ACC112 (cell line): ENCODE measurements around the gene THBS2.
A peak's percentile ranks its signal among the peaks of the same experiment; 100 is the strongest.

Experiments used
- H2AFZ ChIP-seq: fragments of 200-600 bp; sonication (generic); one replicate; pipeline ENCODE4 v1.6.0; 2017; ENCODE audit warnings: antibody characterized with exemption, low read length; ENCODE audit not compliant: unreplicated experiment
- H3K27ac ChIP-seq: fragments of 200-600 bp; sonication (generic); 2 replicates; pipeline ENCODE4 v1.5.1; 2014; ENCODE audit warnings: low read depth, mild to moderate bottlenecking, antibody characterized with exemption, low read length, moderate library complexity
- H3K27me3 ChIP-seq: fragments of 200-600 bp; sonication (generic); 2 replicates; pipeline ENCODE4 v1.6.1; 2014; ENCODE audit warnings: mild to moderate bottlenecking, antibody characterized with exemption, low read length, moderate library complexity, mixed read lengths; ENCODE audit not compliant: insufficient read depth
- H3K36me3 ChIP-seq: fragments of 200-600 bp; sonication (generic); 2 replicates; pipeline ENCODE4 v1.6.1; 2016; ENCODE audit warnings: mild to moderate bottlenecking, antibody characterized with exemption, low read length, moderate library complexity, mixed read lengths; ENCODE audit not compliant: insufficient read depth
- H3K4me1 ChIP-seq: fragments of 200-600 bp; sonication (generic); one replicate; pipeline ENCODE4 v1.6.1; 2016; ENCODE audit warnings: low read length, mixed read lengths; ENCODE audit not compliant: insufficient read depth, unreplicated experiment, control insufficient read depth
- H3K4me3 ChIP-seq: fragments of 200-600 bp; sonication (generic); 2 replicates; pipeline ENCODE4 v1.5.1; 2014; ENCODE audit warnings: mild to moderate bottlenecking, low read depth, low read length
- H3K79me2 ChIP-seq: fragments of 200-600 bp; sonication (generic); one replicate; pipeline ENCODE4 v1.6.0; 2016; ENCODE audit warnings: low read length; ENCODE audit not compliant: control insufficient read depth, unreplicated experiment, insufficient read depth

The THBS2 gene

DNA sequence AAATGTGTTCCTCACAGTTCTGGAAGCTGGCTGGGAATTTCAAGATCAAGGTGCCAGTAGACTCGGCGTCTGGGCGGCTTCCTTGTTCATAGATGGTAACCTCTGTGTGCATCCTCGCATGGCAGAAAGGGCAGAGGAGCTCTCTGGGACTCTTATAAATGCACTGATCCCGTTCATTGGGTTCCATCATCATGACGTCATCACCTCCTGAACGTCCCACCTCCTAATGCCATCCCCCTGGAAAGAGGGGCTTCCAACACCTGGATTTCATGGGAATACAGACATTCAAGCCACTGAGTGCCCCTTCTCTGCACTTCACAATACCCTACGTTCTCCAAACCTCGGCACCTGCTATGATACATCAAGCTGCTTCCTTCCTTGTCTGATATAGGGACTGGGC is 37.5 kb upstream of the THBS2 start:
- Histone ChIP-seq H3K36me3 (no peaks in the 10 kb centered on the region), H2AFZ (no peak overlapping the region), H3K4me1 (peaks cover 41% of the 10 kb centered on the region), H3K27ac (peak overlapping the region; percentile 82), H3K4me3 (no peak overlapping the region), H3K79me2 (no peaks in the 10 kb centered on the region), H3K27me3 (no peaks in the 10 kb centered on the region)

DNA sequence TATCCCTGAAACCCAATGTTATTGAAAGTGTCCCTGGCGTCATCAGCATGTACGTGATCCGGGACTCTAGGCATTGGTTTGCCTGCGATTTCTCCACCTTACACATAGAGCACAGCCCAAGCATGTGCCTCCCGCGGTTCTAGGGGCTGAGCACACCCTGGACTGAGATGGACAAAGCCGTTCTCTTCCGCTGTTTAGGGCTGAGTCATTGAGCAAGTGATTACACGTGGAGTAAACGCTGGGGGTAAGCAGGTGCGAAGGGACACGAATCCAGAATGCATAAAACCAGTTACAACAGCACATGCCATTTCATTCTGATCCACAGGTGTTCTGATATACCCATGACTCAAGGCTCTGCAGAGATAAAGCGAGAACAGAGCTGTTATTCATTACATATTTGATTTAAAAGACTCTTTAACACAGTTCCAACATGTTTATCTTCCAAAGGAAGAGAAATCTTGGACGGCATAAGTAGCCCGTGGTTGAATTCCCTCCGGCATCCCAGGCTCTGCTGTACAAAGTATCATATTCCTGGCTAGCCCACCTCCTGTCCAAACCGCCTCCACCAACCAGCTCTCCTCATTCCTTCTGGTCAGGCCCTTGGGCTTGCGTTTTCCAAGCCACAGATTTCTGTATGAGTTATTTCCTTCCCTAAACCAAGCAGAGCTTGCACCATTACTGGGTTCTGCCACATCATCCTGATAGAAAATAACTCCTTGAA is 36.1 kb upstream of the THBS2 start:
- Histone ChIP-seq H3K27me3 (no peaks in the 10 kb centered on the region), H3K36me3 (no peaks in the 10 kb centered on the region), H3K27ac (no peak overlapping the region), H3K79me2 (no peaks in the 10 kb centered on the region), H3K4me3 (no peak overlapping the region), H3K4me1 (peaks cover 41% of the 10 kb centered on the region), H2AFZ (no peak overlapping the region)

- Histone ChIP-seq H3K27ac (peak overlapping the region; percentile 38), H3K27me3 (no peaks in the 10 kb centered on the region), H3K79me2 (no peaks in the 10 kb centered on the region), H2AFZ (peak overlapping the region; percentile 95), H3K4me3 (no peak overlapping the region), H3K4me1 (peaks cover 41% of the 10 kb centered on the region), H3K36me3 (no peaks in the 10 kb centered on the region)
Observed at GRCh38 chr6:169289257-169289618, 35.6 kb upstream of the THBS2 start.

GRCh38 chr6:169288591-169288990 is 34.9 kb upstream of the THBS2 start:
- Histone ChIP-seq H3K79me2 (no peaks in the 10 kb centered on the region), H3K27ac (peak overlapping the region; percentile 38), H3K4me1 (peaks cover 40% of the 10 kb centered on the region), H3K4me3 (no peak overlapping the region), H3K27me3 (no peaks in the 10 kb centered on the region), H2AFZ (peak overlapping the region; percentile 95), H3K36me3 (no peaks in the 10 kb centered on the region)

DNA sequence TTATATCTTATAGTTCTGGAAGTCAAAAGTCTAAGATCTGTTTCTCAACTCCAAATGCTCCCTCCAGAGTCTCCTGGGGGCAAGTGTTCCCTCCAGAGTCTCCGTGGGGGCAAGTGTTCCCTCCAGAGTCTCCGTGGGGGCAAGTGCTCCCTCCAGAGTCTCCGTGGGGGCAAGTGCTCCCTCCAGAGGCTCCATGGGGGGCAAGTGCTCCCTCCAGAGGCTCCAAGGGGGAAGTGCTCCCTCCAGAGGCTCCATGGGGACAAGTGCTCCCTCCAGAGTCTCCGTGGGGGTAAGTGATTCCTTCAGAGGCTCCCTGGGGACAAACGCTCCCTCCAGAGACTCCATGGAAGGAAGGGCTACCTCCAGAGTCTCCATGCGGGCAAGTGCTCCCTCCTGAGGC is 34.0 kb upstream of the THBS2 start:
- Histone ChIP-seq H2AFZ (no peak overlapping the region), H3K4me3 (no peak overlapping the region), H3K36me3 (no peaks in the 10 kb centered on the region), H3K27me3 (no peaks in the 10 kb centered on the region), H3K79me2 (no peaks in the 10 kb centered on the region), H3K27ac (no peak overlapping the region), H3K4me1 (peaks cover 32% of the 10 kb centered on the region)

GRCh38 chr6:169286961-169287360 is 33.3 kb upstream of the THBS2 start:
- H3K27me3 ChIP-seq: no peaks in the 10 kb centered on the region

GRCh38 chr6:169285165-169285564 is 31.5 kb upstream of the THBS2 start:
- H3K4me1 ChIP-seq: peaks cover 16% of the 10 kb centered on the region
- H3K36me3 ChIP-seq: no peaks in the 10 kb centered on the region
- no peaks in the 10 kb centered on the region for H3K27me3 ChIP-seq
- no peak overlapping the region for H3K4me3 ChIP-seq
- no peaks in the 10 kb centered on the region for H3K79me2 ChIP-seq
- no peak overlapping the region for H3K27ac ChIP-seq
- no peak overlapping the region for H2AFZ ChIP-seq

More at GRCh38 chr6:169286961-169287360, 33.3 kb upstream of the THBS2 start:
- Histone ChIP-seq H3K36me3 (no peaks in the 10 kb centered on the region), H3K79me2 (no peaks in the 10 kb centered on the region), H3K4me1 (peaks cover 25% of the 10 kb centered on the region), H3K27ac (no peak overlapping the region), H2AFZ (no peak overlapping the region), H3K4me3 (no peak overlapping the region)

DNA sequence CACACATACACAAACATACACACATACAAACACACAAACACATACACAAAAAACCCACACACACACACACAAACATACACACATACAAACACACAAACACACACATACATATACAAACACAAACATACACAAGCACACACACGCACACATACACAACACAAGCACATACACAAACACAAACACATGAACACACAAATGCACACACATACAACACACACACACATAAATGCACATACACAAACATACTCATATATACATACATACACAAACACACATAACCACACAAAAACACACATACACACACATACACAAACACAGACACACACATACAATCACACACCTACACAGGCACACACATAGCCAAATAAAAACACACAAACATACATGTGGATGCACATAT is 30.3 kb upstream of the THBS2 start:
- H2AFZ ChIP-seq: no peak overlapping the region
- no peak overlapping the region for H3K4me3 ChIP-seq
- H3K4me1 ChIP-seq: peaks cover 9% of the 10 kb centered on the region
- H3K27ac ChIP-seq: no peak overlapping the region
- no peaks in the 10 kb centered on the region for H3K79me2 ChIP-seq
- no peaks in the 10 kb centered on the region for H3K36me3 ChIP-seq
- H3K27me3 ChIP-seq: no peaks in the 10 kb centered on the region

DNA sequence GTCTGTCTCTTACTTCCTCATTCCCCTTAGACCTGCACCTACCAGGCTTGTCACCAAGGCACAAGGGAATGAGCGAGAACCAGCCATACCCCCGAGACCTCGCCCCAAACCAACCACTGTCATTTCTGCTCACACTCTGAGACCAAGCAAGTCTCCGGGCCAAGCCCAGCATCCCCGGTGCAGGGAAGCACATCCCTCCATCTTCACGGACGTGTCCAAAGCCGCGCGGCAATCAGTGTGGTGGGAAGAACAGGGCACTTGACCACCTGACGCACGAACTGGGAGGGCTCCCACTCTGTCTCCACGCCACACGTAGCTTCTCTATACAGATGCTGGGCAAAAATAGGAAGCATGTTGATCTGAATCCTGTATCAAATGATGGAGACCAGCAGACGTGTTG is 28.4 kb upstream of the THBS2 start:
- Histone ChIP-seq H3K4me1 (no peaks in the 10 kb centered on the region), H3K27me3 (no peaks in the 10 kb centered on the region), H3K27ac (no peak overlapping the region), H3K36me3 (no peaks in the 10 kb centered on the region), H3K79me2 (no peaks in the 10 kb centered on the region), H3K4me3 (no peak overlapping the region), H2AFZ (no peak overlapping the region)

- H3K4me1 ChIP-seq: no peaks in the 10 kb centered on the region
- H3K4me3 ChIP-seq: no peak overlapping the region
- H3K36me3 ChIP-seq: no peaks in the 10 kb centered on the region
- no peaks in the 10 kb centered on the region for H3K79me2 ChIP-seq
- no peaks in the 10 kb centered on the region for H3K27me3 ChIP-seq
- no peak overlapping the region for H3K27ac ChIP-seq
- H2AFZ ChIP-seq: no peak overlapping the region
Observed at GRCh38 chr6:169277619-169278018, 24.0 kb upstream of the THBS2 start.

DNA sequence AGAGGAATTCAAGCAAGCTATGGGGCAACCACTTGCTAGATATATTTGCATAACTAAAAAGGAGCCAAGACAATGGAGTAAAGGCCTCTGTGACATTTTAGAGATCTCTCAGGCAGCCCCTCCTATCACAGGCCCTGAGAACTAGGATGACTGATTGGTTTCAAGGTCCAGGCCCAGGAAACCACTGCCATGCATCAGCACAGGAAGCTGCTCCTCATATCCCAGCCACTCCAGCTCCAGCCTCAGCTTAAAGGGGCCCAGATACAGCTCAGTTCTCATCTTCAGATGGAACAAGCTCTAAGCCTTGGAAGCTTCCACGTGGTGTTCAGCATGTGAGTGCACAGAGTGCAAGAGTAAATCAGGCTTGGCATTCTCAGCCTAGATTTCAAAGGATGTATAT is 21.1 kb upstream of the THBS2 start:
- no peak overlapping the region for H3K4me3 ChIP-seq
- H3K27ac ChIP-seq: no peak overlapping the region
- H3K4me1 ChIP-seq: peaks cover 5% of the 10 kb centered on the region
- no peaks in the 10 kb centered on the region for H3K27me3 ChIP-seq
- H2AFZ ChIP-seq: peak overlapping the region; percentile 43
- no peaks in the 10 kb centered on the region for H3K36me3 ChIP-seq
- no peaks in the 10 kb centered on the region for H3K79me2 ChIP-seq
